GM12874 (cell line): ENCODE measurements around the gene KYNU.

Experiments
- CTCF ChIP-seq: IDR thresholded peaks from 2 replicates; pipeline ENCODE4 v1.5.1; 2011; ENCODE audit warnings: low read depth, mild to moderate bottlenecking, control low read depth, low read length, moderate library complexity; ENCODE audit not compliant: insufficient read depth

Gene KYNU

GRCh38 chr2:143087033-143087432, 209.6 kb downstream of the KYNU start:
- no peak for TF ChIP-seq CTCF

- TF ChIP-seq CTCF, result no peak
Measured at GRCh38 chr2:143088388-143088787, 210.9 kb downstream of the KYNU start.
